Heart left ventricle (tissue), 16 donors: ENCODE results near the gene ODC1. TPM values are rescaled to one million over a fixed set of nuclear protein-coding genes. Genes with fewer than 3 reads are reported as not detected.
"Not testable (repeated sequence)": the region's sequence is repeated elsewhere in the genome, so short reads cannot be mapped to it uniquely, and the experiment has no call there.

Source experiments
- ATAC-seq, 4 donors: fragments of 200-7000 bp; cut with Tn5 transposase; one replicate each; pipeline ENCODE4 v1.9.1; 2020 to 2022; ENCODE audit warnings: moderate library complexity in 4 of 4, mild to moderate bottlenecking in 3 of 4, moderate number of reproducible peaks in 1 of 4
- DNase-seq, 5 donors: peaks; one replicate each; pipeline ENCODE4 v3.0.0-alpha.2; 2020
- H3K27ac ChIP-seq, 12 donors: fragments of 200-600 bp; sonication (generic) in 4 of 12; one replicate each; pipeline versions ENCODE4 v1.5.0 to v1.8.0; 2016 to 2022; ENCODE audit warnings: mild to moderate bottlenecking in 2 of 12
- H3K27me3 ChIP-seq, 9 donors: fragments of 200-600 bp; sonication (generic) in 2 of 9; one replicate each; pipeline versions ENCODE4 v1.5.1 to v1.8.0; 2016 to 2022; ENCODE audit warnings: mild to moderate bottlenecking in 3 of 9
- H3K36me3 ChIP-seq, 9 donors: fragments of 200-600 bp; sonication (generic) in 2 of 9; one replicate each; pipeline versions ENCODE4 v1.5.0 to v1.8.0; 2018 to 2022; ENCODE audit warnings: mild to moderate bottlenecking in 2 of 9
- H3K4me1 ChIP-seq, 12 donors: fragments of 200-600 bp; sonication (generic) in 4 of 12; one replicate each; pipeline versions ENCODE4 v1.5.0 to v1.8.0; 2016 to 2022; ENCODE audit warnings: mild to moderate bottlenecking in 3 of 12
- H3K4me3 ChIP-seq, 12 donors: fragments of 200-600 bp; sonication (generic) in 4 of 12; one replicate each; pipeline versions ENCODE4 v1.5.0 to v1.8.0; 2017 to 2022; ENCODE audit warnings: mild to moderate bottlenecking in 9 of 12, moderate library complexity in 4 of 12
- H3K9me3 ChIP-seq, 12 donors: fragments of 200-600 bp; sonication (generic) in 4 of 12; one replicate each; pipeline versions ENCODE4 v1.5.0 to v1.8.0; 2016 to 2022; ENCODE audit warnings: mild to moderate bottlenecking in 1 of 12
- POLR2A ChIP-seq, 2 donors: fragments of 450-650 bp; IDR thresholded peaks; one replicate each; pipeline ENCODE4 v1.6.1; 2017; ENCODE audit warnings: antibody characterized with exemption in 2 of 2, mild to moderate bottlenecking in 2 of 2, moderate library complexity in 2 of 2
- WGBS, 4 donors: extraction: QIAGEN DNeasy Blood & Tissue Kit in 2 of 4; methylation state at CpG; one replicate each; pipeline versions ENCODE4 v1.1.5 to v1.1.7; 2013 to 2018; 5-methylcytosine and 5-hydroxymethylcytosine counted together
- intact Hi-C, 10 donors: fragments of 100-400 bp; cut with DNase I; formaldehyde crosslinking; loops; one replicate each; pipeline versions ENCODE4 v1.11.1 to v1.14.2; 2022
- polyA plus RNA-seq, 2 donors: library from polyadenylated mRNA; stranded (reverse); fragments of 200-250 nt; gene quantifications; one replicate each; pipeline ENCODE4 v1.2.3, GENCODE V29; 2013
- total RNA-seq, 9 donors: library from RNA; depleted of rRNA in 2 of 9; stranded (reverse); fragments of >200 nt in 2 of 9; fragmentation: NEBNext Ultra II Directional in 3 of 9; extraction: Animal tissue kit (Norgen Biotek cat#: 25700) in 3 of 9; gene quantifications; one replicate each; pipeline versions ENCODE4 v1.1.0 to v1.2.4, GENCODE V29; 2016 to 2023
- TF ChIP-seq, protein P1 (sequence below), 12 donors: fragments of 200-600 bp; sonication (generic) in 4 of 12; IDR thresholded peaks; one replicate each; pipeline versions ENCODE4 v1.5.0 to v1.8.0; 2018 to 2022; ENCODE audit warnings: antibody characterized with exemption in 12 of 12, mild to moderate bottlenecking in 5 of 12
- donor health status: ischemic (EF 13 %, LVEDD 7.1; RV severe dilation, severe dysfunction).
- donor health status: healthy with polysubstance abuse.
- donor health status: DM: no; HTN: yes; CAD: no.
- donor health status: DM: no; HTN: no; CAD: no.
- donor health status: ischemic (EF 25% LVEDD 6.9; RV normal size, moderate dysfunction).
- donor health status: ischemic (EF 25% LVEDD 5.7; RV mildly dilated, moderate dysfunction).
- donor health status: healthy.
- donor health status: DM: yes; HTN: yes; CAD: no.
- donor health status: ischemic (EF 35%, LVEDD 5.7; RV mildly dilated, moderate dysfunction).
- donor health status: nonischemic (EF 11% LVEDD 7.7; RV severe dilation, severe dysfunction).
- donor health status: DM: yes; HTN: yes; CAD: no.
- donor health status: PGD.
- donor health status: ischemic (EF 29% LVEDD 5.4; RV normal size, mild dysfunction).
- donor health status: nonischemic (EF 23%, LVEDD 6.1; RV moderate dilation, normal function).

ODC1 gene
- total and polyA plus RNA-seq, 11 donors, result 6.1 to 103 (median 48.2) TPM

GRCh38 chr2:10465910-10466309 lies 17.8 kb upstream of the ODC1 start:
- Histone ChIP-seq H3K4me1 (no peaks in the 10 kb centered on the region), H3K9me3 (no peaks in the 10 kb centered on the region), H3K36me3 (no peaks in the 10 kb centered on the region), H3K27me3 (no peaks in the 10 kb centered on the region), H3K4me3 (no peak overlapping the region), H3K27ac (no peak overlapping the region)
- intact Hi-C loops, result no loop called here
- TF ChIP-seq, protein P1, sequence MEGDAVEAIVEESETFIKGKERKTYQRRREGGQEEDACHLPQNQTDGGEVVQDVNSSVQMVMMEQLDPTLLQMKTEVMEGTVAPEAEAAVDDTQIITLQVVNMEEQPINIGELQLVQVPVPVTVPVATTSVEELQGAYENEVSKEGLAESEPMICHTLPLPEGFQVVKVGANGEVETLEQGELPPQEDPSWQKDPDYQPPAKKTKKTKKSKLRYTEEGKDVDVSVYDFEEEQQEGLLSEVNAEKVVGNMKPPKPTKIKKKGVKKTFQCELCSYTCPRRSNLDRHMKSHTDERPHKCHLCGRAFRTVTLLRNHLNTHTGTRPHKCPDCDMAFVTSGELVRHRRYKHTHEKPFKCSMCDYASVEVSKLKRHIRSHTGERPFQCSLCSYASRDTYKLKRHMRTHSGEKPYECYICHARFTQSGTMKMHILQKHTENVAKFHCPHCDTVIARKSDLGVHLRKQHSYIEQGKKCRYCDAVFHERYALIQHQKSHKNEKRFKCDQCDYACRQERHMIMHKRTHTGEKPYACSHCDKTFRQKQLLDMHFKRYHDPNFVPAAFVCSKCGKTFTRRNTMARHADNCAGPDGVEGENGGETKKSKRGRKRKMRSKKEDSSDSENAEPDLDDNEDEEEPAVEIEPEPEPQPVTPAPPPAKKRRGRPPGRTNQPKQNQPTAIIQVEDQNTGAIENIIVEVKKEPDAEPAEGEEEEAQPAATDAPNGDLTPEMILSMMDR (IDR thresholded peaks at IDR 0.05), result no peak
- TF ChIP-seq POLR2A (IDR thresholded peaks at IDR 0.05), result no peak
- DNase-seq (no peak), ATAC-seq (no peak)
- 81 to 90% (median 88%) methylated on average over 5 of the region's 5 CpGs for WGBS, 4 donors

DNA sequence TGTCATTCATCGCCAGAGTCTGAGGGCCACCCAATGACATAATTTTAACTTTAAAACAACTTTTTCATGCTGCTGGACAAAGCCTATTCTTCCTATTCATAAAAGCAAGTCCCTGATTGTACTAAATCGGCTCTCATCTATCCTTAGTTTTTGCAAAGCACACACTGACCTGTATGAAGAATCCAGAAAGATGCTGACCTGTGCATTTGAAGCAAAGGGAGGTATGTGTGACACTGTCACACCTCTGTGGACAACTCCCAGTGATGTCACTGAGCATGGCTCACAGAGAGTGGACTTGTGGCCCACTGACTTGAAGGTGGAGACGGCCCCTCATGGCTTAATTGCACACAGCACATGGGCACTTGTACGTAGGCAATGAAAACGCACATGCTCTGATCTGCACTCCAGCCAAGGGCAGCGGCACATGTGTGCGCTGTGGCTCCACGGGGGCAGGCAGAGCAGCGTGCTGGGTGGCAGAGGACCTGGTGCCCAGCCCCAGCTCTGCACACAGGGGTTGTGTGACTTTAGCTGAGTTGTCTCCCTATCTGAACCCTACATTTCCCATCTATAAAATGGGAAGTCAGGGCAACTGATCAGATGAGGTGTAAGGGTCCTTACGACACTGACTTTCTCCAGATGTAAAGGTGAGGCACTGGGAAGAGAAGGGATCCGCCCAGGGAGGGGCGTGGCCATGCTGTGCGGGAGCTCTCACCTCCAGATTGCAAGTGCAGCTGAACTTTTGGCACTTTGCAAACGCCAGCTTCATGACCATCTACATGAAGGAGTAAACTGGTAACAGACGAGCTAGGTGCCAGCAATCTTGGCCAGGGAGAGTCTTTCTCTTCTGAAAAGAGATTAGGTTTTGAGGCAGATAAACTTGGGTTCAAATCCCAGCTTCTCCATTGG lies 14.3 kb upstream of the ODC1 start:
- 66 to 74% (median 69%) methylated on average over 12 to 15 of the region's 15 CpGs for WGBS, 4 donors
- TF ChIP-seq, protein P1 (IDR thresholded peaks at IDR 0.05), result no peak
- TF ChIP-seq POLR2A (IDR thresholded peaks at IDR 0.05), result no peak
- H3K9me3 ChIP-seq, result no peaks in the 10 kb centered on the region

GRCh38 chr2:10460366-10460796 lies 12.3 kb upstream of the ODC1 start:
- H3K36me3 ChIP-seq, result no peaks in the 10 kb centered on the region
- H3K27me3 ChIP-seq, result no peaks in the 10 kb centered on the region
- peaks cover 0 to 8% (median 3%) of the 10 kb centered on the region in 12 donors for H3K4me1 ChIP-seq
- no peaks in the 10 kb centered on the region for H3K9me3 ChIP-seq
- intact Hi-C loops, result no loop called here
- WGBS, 4 donors, result 80 to 91% (median 85%) methylated on average over 17 of the region's 17 CpGs
- DNase-seq (no peak), ATAC-seq (no peak)
- H3K4me3 ChIP-seq, result no peak overlapping the region
- no peak for TF ChIP-seq POLR2A (IDR thresholded peaks at IDR 0.05)
- TF ChIP-seq, protein P1 (IDR thresholded peaks at IDR 0.05), result no peak
- H3K27ac ChIP-seq, result no peak overlapping the region

More for the DNA sequence above, 14.3 kb upstream of the ODC1 start:
- ATAC-seq (no peak), DNase-seq (no peak)
- Histone ChIP-seq H3K4me1 (peaks cover 0 to 8% (median 3%) of the 10 kb centered on the region in 12 donors), H3K27me3 (no peaks in the 10 kb centered on the region), H3K27ac (no peak overlapping the region), H3K4me3 (no peak overlapping the region), H3K36me3 (no peaks in the 10 kb centered on the region)
- intact Hi-C loops, result no loop called here

DNA sequence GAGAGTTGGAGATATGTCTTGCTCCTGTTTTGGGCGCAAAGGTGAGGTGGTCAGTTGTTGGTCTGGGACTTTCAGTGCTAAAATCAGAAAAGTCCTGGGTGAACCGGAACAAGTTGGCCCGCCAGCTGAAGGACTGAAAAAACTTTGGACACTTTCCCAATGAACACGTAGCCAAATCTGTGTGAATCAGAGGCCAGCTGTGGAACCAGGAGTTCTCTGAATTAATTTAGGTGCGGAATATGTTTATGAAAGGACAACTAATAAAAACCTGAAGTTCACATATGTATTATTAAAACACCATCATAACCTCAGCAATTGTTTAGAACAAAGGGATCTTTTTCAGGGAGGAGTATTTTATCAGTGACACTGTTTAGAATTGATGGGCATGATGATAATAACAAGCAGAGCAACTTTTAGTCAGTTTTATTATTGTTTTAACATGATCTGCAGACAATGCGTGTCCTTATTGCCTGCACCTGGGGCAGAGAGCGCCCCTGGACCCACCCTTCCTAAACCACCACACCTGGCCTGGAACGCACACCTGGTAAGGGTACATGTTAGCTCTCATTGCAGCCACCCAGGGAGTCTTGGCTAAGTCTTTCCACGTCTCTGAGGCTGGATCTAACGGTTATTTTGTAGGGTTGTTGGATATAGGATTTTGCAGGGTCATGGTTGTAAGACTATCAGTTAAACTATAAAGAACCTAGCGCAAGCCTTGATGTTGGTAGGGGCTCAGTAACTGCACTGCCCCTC lies 9.9 kb upstream of the ODC1 start:
- DNase-seq (no peak), ATAC-seq (peak in 1 of 4 donors; percentile 21)
- Histone ChIP-seq H3K4me1 (peaks cover 0 to 15% (median 5%) of the 10 kb centered on the region in 12 donors), H3K4me3 (no peak overlapping the region), H3K27ac (no peak overlapping the region), H3K27me3 (no peaks in the 10 kb centered on the region), H3K36me3 (no peaks in the 10 kb centered on the region), H3K9me3 (no peaks in the 10 kb centered on the region)
- TF ChIP-seq POLR2A (IDR thresholded peaks at IDR 0.05), result no peak
- TF ChIP-seq, protein P1 (IDR thresholded peaks at IDR 0.05), result no peak
- WGBS, 4 donors, result 53 to 65% (median 61%) methylated on average over 11 of the region's 11 CpGs
- intact Hi-C loops, result loop anchor here in 2 of 10 donors (5.0 to 10.0 kb wide), 2 partner anchors 187 to 204 kb away; no protein-coding TSS in a partner anchor

- H3K27me3 ChIP-seq, H3K4me3 ChIP-seq, H3K27ac ChIP-seq, ATAC-seq, H3K36me3 ChIP-seq, H3K9me3 ChIP-seq, DNase-seq: not testable (repeated sequence)
- intact Hi-C loops, result loop anchor here in 2 of 10 donors (5.0 to 10.0 kb wide), 2 partner anchors 188 to 205 kb away; no protein-coding TSS in a partner anchor
- 82 to 88% (median 84%) methylated on average over 3 of the region's 3 CpGs for WGBS, 4 donors
- H3K4me1 ChIP-seq, result peaks cover 0 to 18% (median 5%) of the 10 kb centered on the region in 12 donors
Observed at GRCh38 chr2:10457195-10457594, 9.1 kb upstream of the ODC1 start.
